GM23338 (cell line): Measurements from ENCODE around the gene DGKG. TPM values are rescaled to one million over a fixed set of nuclear protein-coding genes. Genes with fewer than 3 reads are reported as not detected.

Experiments used
- ATAC-seq: fragments of 200-7000 bp; cut with Tn5 transposase; 3 replicates; pipeline ENCODE4 v1.9.1; 2020
- DNase-seq: peaks from one replicate; pipeline ENCODE4 v3.0.0-alpha.2; 2015; ENCODE audit warnings: low spot score
- H2AFZ ChIP-seq: fragments of 200-600 bp; sonication (generic); 2 replicates; pipeline ENCODE4 v1.8.0; 2016; ENCODE audit warnings: antibody characterized with exemption, mild to moderate bottlenecking, moderate library complexity
- H3F3A ChIP-seq: fragments of 200-600 bp; sonication (generic); replicated peaks from 2 replicates; pipeline ENCODE4 v1.8.0; 2017; ENCODE audit warnings: antibody characterized with exemption, mixed run types, low read depth
- H3K27ac ChIP-seq: fragments of 200-600 bp; sonication (generic); 2 replicates; pipeline ENCODE4 v1.6.1; 2016; ENCODE audit warnings: low read depth
- H3K27me3 ChIP-seq: fragments of 200-600 bp; sonication (generic); 2 replicates; pipeline ENCODE4 v1.8.0; 2016; ENCODE audit warnings: mild to moderate bottlenecking, mixed run types, moderate library complexity; ENCODE audit not compliant: insufficient read depth
- H3K36me3 ChIP-seq: fragments of 200-600 bp; sonication (generic); 2 replicates; pipeline ENCODE4 v1.8.0; 2016; ENCODE audit warnings: mild to moderate bottlenecking; ENCODE audit not compliant: insufficient read depth
- H3K4me1 ChIP-seq: fragments of 200-600 bp; sonication (generic); 2 replicates; pipeline ENCODE4 v1.8.0; 2016; ENCODE audit warnings: mild to moderate bottlenecking, moderate library complexity; ENCODE audit not compliant: insufficient read depth
- H3K4me2 ChIP-seq: fragments of 200-600 bp; sonication (generic); 2 replicates; pipeline ENCODE4 v1.7.1; 2017; ENCODE audit warnings: mixed run types
- H3K4me3 ChIP-seq: fragments of 200-600 bp; sonication (generic); 2 replicates; pipeline ENCODE4 v1.6.1; 2016; ENCODE audit warnings: mixed run types
- H3K79me2 ChIP-seq: fragments of 200-600 bp; sonication (generic); replicated peaks from 2 replicates; pipeline ENCODE4 v1.8.0; 2017; ENCODE audit warnings: mild to moderate bottlenecking; ENCODE audit not compliant: insufficient read depth
- H3K9me2 ChIP-seq: fragments of 200-600 bp; sonication (generic); 2 replicates; pipeline ENCODE4 v1.8.0; 2017; ENCODE audit not compliant: insufficient read depth
- H4K20me1 ChIP-seq: fragments of 200-600 bp; sonication (generic); replicated peaks from 2 replicates; pipeline ENCODE4 v1.8.0; 2017; ENCODE audit warnings: mild to moderate bottlenecking; ENCODE audit not compliant: insufficient read depth
- H3K27ac Mint-ChIP-seq: 2 replicates; pipeline ENCODE4 v1.8.0; 2020; ENCODE audit warnings: inconsistent platforms, mild to moderate bottlenecking, moderate library complexity, mixed read lengths
- H3K27me3 Mint-ChIP-seq: 3 replicates; pipeline ENCODE4 v1.8.0; 2022; ENCODE audit warnings: low read depth, mild to moderate bottlenecking, moderate library complexity, mixed read lengths, inconsistent platforms; ENCODE audit not compliant: insufficient read depth, poor library complexity
- H3K36me3 Mint-ChIP-seq: 3 replicates; pipeline ENCODE4 v1.8.0; 2021; ENCODE audit warnings: low read depth, mild to moderate bottlenecking, inconsistent platforms, moderate library complexity, mixed read lengths
- H3K4me1 Mint-ChIP-seq: 3 replicates; pipeline ENCODE4 v1.8.0; 2020; ENCODE audit warnings: mild to moderate bottlenecking, inconsistent platforms, mixed read lengths
- H3K4me3 Mint-ChIP-seq: 3 replicates; pipeline ENCODE4 v1.8.0; 2021; ENCODE audit warnings: moderate library complexity, mild to moderate bottlenecking, inconsistent platforms, mixed read lengths
- H3K9me3 Mint-ChIP-seq: 3 replicates; pipeline ENCODE4 v1.8.0; 2020; ENCODE audit warnings: moderate library complexity, mild to moderate bottlenecking, inconsistent platforms, mixed read lengths
- CREB1 ChIP-seq: fragments of 250-450 bp; sonication (Bioruptor Pico); IDR thresholded peaks from 2 replicates; pipeline ENCODE4 v1.5.0; 2020; ENCODE audit warnings: low read depth, mild to moderate bottlenecking, moderate library complexity
- CTCF ChIP-seq, 2 experiments: fragments of 200-600 bp in 1 of 2; sonication (generic) in 1 of 2; conservative IDR thresholded peaks; 2 replicates each; pipeline versions ENCODE4 v1.5.1 to v1.6.1; 2016 to 2017; ENCODE audit warnings: antibody characterized with exemption in 2 of 2, low read depth in 2 of 2, mild to moderate bottlenecking in 2 of 2, moderate library complexity in 1 of 2
- ETS1 ChIP-seq: IDR thresholded peaks from 2 replicates; pipeline ENCODE4 v1.6.1; 2016; ENCODE audit warnings: antibody characterized with exemption
- EZH2 ChIP-seq: fragments of 200-600 bp; sonication (generic); IDR thresholded peaks from one replicate; pipeline ENCODE4 v1.8.0; 2017; ENCODE audit warnings: antibody characterized with exemption, mild to moderate bottlenecking, low read depth; ENCODE audit not compliant: unreplicated experiment
- EZH2phosphoT487 ChIP-seq: fragments of 200-600 bp; sonication (generic); IDR thresholded peaks from one replicate; pipeline ENCODE4 v1.8.1; 2018; ENCODE audit warnings: antibody characterized with exemption; ENCODE audit not compliant: unreplicated experiment
- JUNB ChIP-seq: IDR thresholded peaks from one replicate; pipeline ENCODE4 v1.6.1; 2016; ENCODE audit warnings: antibody characterized with exemption; ENCODE audit not compliant: unreplicated experiment
- NANOG ChIP-seq: IDR thresholded peaks from 2 replicates; pipeline ENCODE4 v1.6.1; 2016; ENCODE audit warnings: antibody characterized with exemption, borderline replicate concordance
- POLR2AphosphoS5 ChIP-seq: IDR thresholded peaks from 2 replicates; pipeline ENCODE4 v1.6.1; 2016; ENCODE audit warnings: antibody characterized with exemption, low read depth
- REST ChIP-seq: IDR thresholded peaks from one replicate; pipeline ENCODE4 v1.6.1; 2018; ENCODE audit warnings: antibody characterized with exemption; ENCODE audit not compliant: unreplicated experiment
- STAT1 ChIP-seq: IDR thresholded peaks from one replicate; pipeline ENCODE4 v1.6.1; 2016; ENCODE audit warnings: antibody characterized with exemption; ENCODE audit not compliant: unreplicated experiment
- ZNF114 ChIP-seq: fragments of 250-450 bp; sonication (Bioruptor Pico); IDR thresholded peaks from 2 replicates; pipeline ENCODE4 v1.5.0; 2020; ENCODE audit warnings: mild to moderate bottlenecking, moderate library complexity
- ZNF331 ChIP-seq: fragments of 250-450 bp; sonication (Bioruptor Pico); IDR thresholded peaks from 2 replicates; pipeline ENCODE4 v1.5.0; 2020; ENCODE audit warnings: low read depth, mild to moderate bottlenecking, moderate library complexity
- ZNF462 ChIP-seq: fragments of 250-450 bp; sonication (Bioruptor Pico); IDR thresholded peaks from 2 replicates; pipeline ENCODE4 v1.5.0; 2020; ENCODE audit warnings: mild to moderate bottlenecking, moderate library complexity
- polyA plus RNA-seq: library from polyadenylated mRNA; unstranded; fragments of >200 nt; fragmentation: Nextera tagmentation; extraction: Ambion mirVana; gene quantifications from 2 replicates; pipeline ENCODE4 v1.2.1, GENCODE V29; 2016
- total RNA-seq: library from RNA; depleted of rRNA; stranded (reverse); fragments of >200 nt; shearing (Covaris generic); gene quantifications from 2 replicates; pipeline ENCODE4 v1.2.3, GENCODE V29; 2014

The DGKG gene
- total and polyA plus RNA-seq, 2 experiments from 2014 or later = 0.14 to 0.31 TPM

DNA sequence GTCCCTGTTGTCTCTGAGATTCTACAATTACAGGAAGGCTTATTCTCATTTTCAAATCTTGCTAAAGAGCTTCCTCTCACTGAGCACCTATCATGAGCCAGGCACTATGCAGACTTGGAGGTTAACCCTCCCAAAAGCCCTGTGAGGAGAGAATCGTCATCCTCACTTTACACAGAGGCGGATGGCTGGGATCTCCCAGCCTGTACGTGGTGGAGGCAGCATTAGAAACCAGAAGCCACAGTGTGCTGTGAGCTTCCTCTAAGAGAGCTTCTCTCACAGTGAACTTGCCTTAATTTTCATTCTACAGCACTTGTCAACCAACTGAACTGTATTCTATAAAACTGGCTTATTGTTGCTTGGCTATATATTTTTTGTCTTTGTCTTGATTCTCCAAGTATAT lies 6.1 kb upstream of the DGKG start:
- Mint-ChIP-seq H3K36me3 (no peaks in the 10 kb centered on the region), H3K9me3 (no peaks in the 10 kb centered on the region), H3K27me3 (peaks cover 17% of the 10 kb centered on the region), H3K27ac (no peak overlapping the region), H3K4me3 (no peak overlapping the region), H3K4me1 (no peaks in the 10 kb centered on the region)
- H3K79me2 ChIP-seq = no peaks in the 10 kb centered on the region
- no peaks in the 10 kb centered on the region for H3K4me1 ChIP-seq
- H3K9me2 ChIP-seq = no peaks in the 10 kb centered on the region
- H3K4me2 ChIP-seq = no peak overlapping the region
- no peak overlapping the region for H2AFZ ChIP-seq
- H3F3A ChIP-seq = no peaks in the 10 kb centered on the region
- H3K4me3 ChIP-seq = no peak overlapping the region
- ATAC-seq = no peak
- DNase-seq = no peak
- H3K36me3 ChIP-seq = no peaks in the 10 kb centered on the region
- no peaks in the 10 kb centered on the region for H4K20me1 ChIP-seq
- H3K27me3 ChIP-seq = peaks cover 14% of the 10 kb centered on the region
- H3K27ac ChIP-seq = no peak overlapping the region
- TF ChIP-seq CTCF (conservative IDR thresholded peaks at IDR 0.05; ENCODE audit: low read depth in 2 of 2) = no peak
- no peak for TF ChIP-seq POLR2AphosphoS5
- TF ChIP-seq NANOG = no peak
- TF ChIP-seq EZH2phosphoT487 = no peak
- no peak for TF ChIP-seq ZNF331 (CRISPR knock-in tag)
- no peak for TF ChIP-seq CREB1 (CRISPR knock-in tag)
- TF ChIP-seq REST = no peak
- no peak for TF ChIP-seq ETS1
- TF ChIP-seq ZNF462 = no peak
- TF ChIP-seq ZNF114 (CRISPR knock-in tag) = no peak
- no peak for TF ChIP-seq STAT1
- no peak for TF ChIP-seq JUNB
- TF ChIP-seq EZH2 = no peak
